Stimulated activated naive CD4-positive, alpha-beta T cell treated with Interleukin-2 at 50 U/mL for 16 hours (primary cell): Measurements from ENCODE around the gene SFXN1.

Experiments used
- DNase-seq: peaks from one replicate; lab custom pipeline; 2025; lab: John Stamatoyannopoulos, UW

Gene SFXN1

DNA sequence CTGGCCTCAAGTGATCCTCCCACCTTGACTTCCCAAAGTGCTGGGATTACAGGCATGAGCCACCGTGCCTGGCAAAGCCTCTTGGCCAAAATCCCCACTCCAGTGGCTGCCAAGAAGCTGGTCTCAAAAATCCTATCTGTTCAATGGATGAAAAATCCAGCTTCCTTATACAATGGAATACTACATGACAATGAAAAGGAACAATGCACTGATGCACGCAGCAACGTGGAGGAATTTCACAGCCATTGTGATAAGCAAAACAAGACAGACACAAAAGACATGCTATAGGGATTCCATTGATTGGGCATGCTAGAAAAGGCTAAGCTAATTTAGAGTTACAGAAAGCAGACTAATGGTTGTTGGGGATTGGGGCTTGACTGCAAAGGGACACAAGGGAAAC lies 13.1 kb upstream of the SFXN1 start:
- DNase-seq: no peak

DNA sequence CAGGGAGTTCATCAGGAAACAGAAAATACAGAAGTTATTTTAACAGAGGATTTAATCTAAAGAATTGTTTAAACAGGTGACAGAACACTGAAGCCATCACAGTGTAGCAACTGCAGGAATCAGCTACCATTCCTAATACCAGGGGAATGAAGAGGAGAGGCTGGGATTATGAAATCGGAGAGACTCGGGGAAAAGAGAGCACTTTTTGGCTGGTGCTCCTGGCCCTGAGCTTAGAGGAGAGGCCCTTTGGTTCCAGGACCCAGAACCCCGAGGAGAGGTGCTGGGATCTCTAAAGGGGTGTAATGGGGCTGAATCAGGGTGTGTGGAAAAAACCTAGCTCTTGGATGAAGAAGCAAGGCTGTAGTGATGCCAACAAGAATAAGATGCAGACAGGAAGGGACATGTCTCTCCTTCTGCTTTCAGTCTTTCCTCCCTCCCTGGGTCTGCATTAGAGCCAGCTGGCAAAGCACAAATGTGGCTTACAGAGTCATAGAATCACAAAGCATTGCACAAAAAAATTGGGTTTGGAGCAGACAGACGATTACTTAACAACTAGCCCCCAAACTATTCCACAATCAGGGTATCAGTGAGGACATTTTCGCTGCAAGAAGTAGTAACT lies 11.6 kb upstream of the SFXN1 start:
- no peak for DNase-seq

- DNase-seq: no peak
These were observed 10.2 kb upstream of the SFXN1 start for GRCh38 chr5:175467983-175468690.

- DNase-seq: no peak
These were observed 9.5 kb upstream of the SFXN1 start for GRCh38 chr5:175468892-175469291.

DNA sequence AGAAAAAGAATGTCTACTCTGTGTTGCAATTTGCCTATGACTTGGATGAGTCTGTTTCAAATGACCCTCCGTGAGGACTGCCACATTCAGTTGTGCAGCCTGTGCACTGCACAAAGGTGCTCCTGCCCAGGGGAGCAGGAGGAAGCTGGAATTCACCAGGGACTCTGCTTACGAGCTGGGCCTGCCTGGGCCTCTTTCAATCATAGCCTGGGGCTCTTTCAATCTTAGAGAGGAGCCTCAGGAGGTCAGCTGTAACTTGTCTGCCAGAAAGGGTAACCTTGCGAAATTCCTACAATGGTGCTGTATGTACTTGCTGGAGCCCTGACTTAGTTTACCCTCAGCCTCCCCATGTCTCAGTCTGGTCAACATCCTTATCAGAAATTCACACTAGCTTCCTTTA lies 8.4 kb upstream of the SFXN1 start:
- DNase-seq: no peak

DNA sequence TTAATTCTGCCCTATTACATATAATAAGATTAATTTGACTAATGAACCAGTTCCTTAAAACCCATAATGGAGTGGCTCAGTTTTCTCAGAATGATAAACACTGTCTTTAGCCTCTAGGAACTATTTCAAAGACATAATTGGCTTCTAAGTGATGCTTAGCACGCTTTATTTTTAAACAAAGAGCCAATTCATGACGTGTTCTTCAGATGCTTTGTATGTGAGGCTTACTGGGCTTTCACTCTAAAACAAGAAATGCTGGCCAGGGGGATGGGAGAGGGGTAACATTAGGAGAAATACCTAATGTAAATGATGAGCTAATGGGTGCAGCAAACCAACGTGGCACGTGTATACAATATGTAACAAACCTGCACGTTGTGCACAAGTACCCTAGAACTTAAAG lies 7.6 kb upstream of the SFXN1 start:
- no peak for DNase-seq

DNA sequence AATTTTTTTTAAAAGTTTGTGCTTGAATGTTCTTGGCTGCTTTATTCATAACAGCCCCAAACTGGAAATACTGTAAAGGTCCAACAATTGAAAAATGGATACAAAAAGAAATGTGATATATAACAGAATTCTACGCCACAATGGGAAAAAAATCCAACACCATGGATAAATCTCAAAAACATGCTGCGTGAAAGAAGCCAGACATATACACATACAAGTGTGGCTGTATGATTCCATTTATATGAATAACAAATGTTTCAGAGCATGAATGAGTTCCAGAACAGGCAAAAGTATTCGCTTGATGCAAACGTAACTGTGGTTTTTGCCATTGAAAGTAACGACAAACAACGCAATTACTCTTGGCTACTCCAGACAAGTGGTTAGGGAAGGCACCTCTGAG lies 7.2 kb upstream of the SFXN1 start:
- no peak for DNase-seq

GRCh38 chr5:175471628-175472027 lies 6.7 kb upstream of the SFXN1 start:
- no peak for DNase-seq

GRCh38 chr5:175472378-175472777 lies 6.0 kb upstream of the SFXN1 start:
- DNase-seq: no peak

DNA sequence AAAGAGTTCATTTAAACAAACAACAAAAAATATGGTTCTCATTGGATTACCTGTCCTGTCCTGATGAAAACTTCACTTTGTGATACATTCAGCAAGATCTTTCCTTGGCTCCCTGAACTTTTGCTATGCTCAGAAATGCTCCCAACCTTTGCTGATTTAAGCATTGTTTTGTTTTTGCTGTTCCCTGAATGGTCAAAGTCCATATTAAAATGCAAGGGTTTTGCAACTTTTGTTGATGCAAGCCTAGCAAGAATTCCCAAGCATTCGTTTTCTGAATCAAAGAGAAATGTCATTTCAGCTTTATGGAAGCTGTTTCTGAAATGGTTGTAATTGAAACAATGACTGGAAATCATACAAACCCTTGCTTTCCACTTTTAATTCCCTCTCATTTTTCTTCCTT lies 3.1 kb upstream of the SFXN1 start:
- no peak for DNase-seq

- DNase-seq: no peak
These were observed 920 bp upstream of the SFXN1 start for GRCh38 chr5:175477440-175477839.

DNA sequence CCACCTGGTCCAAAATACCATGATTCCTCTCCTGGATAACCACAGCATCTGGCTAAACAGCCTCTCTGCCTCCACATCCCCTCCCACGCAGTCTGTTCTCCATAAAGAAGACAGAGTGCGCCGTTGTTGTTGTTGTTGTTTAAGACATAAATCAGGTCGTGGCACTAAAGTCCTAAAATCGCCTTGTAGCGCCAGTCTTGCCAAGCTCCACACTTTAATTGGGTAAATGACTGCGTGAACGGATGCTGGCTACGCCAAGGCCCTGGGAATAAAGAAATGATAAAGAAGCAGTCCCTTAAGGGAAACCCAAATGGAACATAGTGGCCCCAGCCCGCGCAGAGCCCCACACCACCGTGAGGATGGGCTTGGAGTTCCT lies 364 bp upstream of the SFXN1 start:
- no peak for DNase-seq

DNA sequence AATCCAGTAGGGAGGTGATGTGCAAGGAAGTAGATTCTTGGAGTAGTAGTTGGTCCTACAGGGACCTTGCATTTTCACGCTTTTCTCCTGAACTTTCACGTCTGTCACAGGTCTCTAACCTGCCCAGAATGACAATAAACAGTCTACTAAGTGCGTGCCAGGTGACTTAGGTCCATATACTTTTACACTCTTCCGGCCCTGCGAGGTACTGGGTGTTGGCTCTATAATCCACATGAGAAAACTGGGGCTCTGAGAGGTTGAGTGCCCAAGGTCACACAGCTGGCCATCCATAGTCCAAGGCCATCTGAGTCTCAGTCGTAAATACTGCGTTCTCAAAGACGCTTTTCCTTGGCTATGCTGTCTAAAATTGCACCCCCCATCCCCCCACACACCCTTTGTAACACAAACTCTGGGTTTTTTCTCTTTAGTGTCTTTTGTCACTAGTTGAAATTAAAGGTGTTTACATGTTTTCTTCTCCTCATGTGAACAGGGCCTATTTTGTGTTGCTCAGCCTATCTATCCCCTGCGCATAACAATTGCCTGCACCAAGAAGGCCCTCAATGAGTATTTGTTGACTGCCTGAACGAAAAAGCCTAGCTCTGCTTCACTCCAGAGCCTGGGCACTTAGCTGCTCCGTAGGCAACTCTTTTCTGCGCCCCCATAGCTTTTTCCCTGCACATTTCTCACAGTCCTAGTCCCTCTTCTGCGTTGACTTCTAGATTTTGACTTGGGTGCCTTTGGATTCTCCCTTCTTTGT lies 943 bp downstream of the SFXN1 start:
- no peak for DNase-seq

- no peak for DNase-seq
These were observed 5.0 kb downstream of the SFXN1 start for GRCh38 chr5:175483337-175483736.

DNA sequence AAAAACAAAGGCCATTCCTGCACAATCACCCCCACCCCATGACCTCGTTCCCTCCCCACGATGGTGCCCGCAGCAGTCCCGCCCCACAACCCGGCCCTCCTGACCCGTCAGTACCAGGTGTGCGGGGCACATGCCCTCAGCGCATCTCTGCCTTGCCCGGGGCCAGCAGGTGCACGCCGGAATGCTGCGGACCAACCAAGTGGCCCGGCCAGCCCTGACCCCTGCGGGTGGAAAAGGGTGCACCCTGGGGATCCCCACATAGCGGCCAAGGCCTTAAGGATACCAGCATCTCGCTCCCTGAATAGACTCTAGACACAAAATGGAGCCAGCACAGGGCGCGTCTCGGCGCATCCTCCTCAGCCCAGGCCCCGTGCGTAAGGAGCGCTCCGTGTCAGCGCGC lies 6.0 kb downstream of the SFXN1 start:
- DNase-seq: no peak

DNA sequence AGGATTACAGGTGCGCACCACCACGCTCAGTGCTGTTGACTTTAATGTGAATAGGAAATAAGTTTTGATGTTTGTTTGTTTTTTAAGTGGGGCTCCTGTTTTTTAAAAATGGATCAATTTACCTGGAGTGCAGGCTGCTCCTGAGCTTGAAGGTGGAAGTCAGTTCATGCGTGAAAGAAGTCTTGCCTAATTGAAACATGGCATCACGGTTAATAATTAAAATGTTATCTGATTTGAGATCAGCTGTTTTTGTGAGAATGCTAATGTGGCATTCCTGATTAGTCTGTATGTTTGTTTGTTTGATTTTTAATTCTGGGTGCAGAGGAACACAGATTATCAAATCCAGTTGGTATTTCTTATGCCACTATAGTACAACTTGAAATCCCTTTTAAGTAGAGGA lies 6.5 kb downstream of the SFXN1 start:
- no peak for DNase-seq

GRCh38 chr5:175485631-175486030 lies 7.3 kb downstream of the SFXN1 start:
- DNase-seq: no peak

GRCh38 chr5:175487514-175488222 lies 9.3 kb downstream of the SFXN1 start:
- DNase-seq: no peak

- no peak for DNase-seq
These were observed 11.5 kb downstream of the SFXN1 start for GRCh38 chr5:175489693-175490443.

DNA sequence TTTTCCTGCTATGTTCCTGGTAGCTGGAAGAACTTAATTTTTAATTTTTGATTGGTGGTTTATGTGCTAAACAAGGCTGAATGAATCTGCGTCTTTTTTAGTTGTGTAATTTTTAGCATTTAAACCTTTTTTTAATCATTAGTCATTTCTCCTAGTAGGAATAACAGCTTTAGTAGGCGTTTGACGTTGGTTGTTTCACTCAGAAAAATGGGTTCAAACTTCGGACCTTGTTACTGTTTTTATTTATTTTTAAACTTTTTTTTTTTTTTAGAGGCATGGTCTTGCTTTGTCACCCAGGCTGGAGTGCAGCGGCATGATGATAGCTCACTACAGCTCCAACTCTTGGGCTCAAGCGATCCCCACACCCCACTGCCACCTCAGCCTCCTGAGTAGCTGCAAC lies 12.9 kb downstream of the SFXN1 start:
- DNase-seq: no peak

DNA sequence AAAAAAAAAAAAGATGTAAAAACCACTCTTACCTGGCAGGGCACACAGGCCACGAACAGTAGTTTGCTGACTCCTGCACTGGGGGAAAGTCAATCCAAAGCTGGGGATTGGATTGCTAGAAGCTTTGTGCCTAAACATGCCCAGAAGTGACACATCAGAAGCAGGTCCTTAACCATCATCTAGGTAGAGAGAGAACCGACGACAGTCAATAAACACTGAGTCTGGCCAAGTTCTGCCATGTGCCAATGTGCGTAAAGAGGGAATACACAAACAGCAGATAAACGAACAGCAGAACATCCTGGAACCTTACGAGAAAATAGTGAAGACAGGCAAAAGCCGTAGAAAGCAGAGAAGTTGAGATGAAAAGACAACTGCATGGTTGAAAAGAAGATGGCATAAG lies 14.9 kb downstream of the SFXN1 start:
- no peak for DNase-seq

DNA sequence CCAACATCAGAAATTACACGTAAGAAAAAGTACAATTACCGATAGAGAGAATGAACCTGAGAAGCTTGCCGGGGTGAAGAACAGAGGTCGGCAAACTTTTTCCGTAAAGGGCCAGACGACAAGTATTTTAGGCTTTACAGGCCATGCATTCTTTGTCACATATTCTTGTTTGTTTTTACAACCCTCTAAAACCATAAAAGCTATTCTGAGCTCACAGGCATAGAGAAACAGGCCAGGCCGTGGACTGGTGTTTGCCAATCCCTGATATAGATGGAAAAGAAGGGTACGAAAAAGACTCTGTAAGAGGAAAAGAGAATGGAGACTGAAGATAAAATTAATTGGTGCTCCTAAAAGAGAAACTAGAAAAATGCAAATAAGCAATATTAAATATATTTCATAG lies 15.4 kb downstream of the SFXN1 start:
- DNase-seq: no peak
